GM23248 (cell line): ENCODE results near the gene ANKRD16.

Experiments
- EZH2 ChIP-seq: fragments of 200-600 bp; sonication (generic); IDR thresholded peaks from 2 replicates; pipeline ENCODE4 v1.6.1; 2018; ENCODE audit warnings: antibody characterized with exemption, mild to moderate bottlenecking; ENCODE audit not compliant: insufficient read depth, poor library complexity, severe bottlenecking
- EZH2phosphoT487 ChIP-seq: fragments of 200-600 bp; sonication (generic); IDR thresholded peaks from 2 replicates; pipeline ENCODE4 v1.6.1; 2018; ENCODE audit warnings: antibody characterized with exemption, moderate library complexity, mild to moderate bottlenecking, low read depth; ENCODE audit not compliant: insufficient read depth

DNA sequence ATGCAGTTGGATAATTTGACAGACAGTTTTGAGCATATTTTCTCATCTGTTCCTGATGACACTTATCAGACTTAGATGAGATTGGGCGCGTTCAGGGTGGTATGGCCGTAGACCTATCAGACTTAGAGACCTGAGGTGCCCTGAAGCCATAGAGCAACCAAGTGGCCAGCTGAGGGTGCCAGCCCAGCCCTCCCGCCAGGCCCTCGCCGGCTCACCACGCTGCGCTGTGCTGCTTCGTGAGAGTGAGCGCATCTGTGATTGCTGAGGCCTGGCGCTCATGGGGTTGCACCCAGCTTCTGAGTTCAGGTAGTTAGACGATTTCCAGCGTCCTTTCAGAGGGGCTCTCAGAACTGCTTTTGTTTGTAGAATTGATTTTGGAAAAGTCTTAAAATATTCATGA lies 10.6 kb upstream of the ANKRD16 start:
- no peak for TF ChIP-seq EZH2phosphoT487
- TF ChIP-seq EZH2 = no peak
